HUDEP-2 (cell line): ENCODE data around the gene SLC34A3.

Source experiments
- DNase-seq, 76 experiments: peaks; one replicate each; lab custom pipeline; 2025; ENCODE audit not compliant: unreplicated experiment in 76 of 76; lab: John Stamatoyannopoulos, UW

The SLC34A3 gene

DNA sequence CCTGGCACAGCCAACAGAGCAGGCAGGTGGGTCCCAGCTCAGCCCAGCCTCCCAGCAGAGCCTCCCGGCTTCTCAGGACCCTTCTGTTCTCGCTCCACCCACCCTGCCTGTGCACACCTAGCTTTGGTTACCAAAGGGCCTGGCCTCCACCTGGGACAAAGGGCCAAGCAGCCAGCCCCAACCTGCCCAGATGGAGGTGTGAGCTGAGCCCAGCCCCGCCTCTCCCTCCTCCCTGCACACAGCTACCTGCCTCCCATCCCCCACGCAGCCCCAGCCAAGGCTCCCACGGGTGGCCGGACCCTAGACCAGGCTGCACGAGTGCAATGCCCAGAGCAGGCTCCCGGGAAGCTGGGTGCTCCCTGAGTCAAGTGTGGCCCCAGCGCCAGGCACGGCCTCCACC lies 35.8 kb upstream of the SLC34A3 start:
- DNase-seq, result no peak

DNA sequence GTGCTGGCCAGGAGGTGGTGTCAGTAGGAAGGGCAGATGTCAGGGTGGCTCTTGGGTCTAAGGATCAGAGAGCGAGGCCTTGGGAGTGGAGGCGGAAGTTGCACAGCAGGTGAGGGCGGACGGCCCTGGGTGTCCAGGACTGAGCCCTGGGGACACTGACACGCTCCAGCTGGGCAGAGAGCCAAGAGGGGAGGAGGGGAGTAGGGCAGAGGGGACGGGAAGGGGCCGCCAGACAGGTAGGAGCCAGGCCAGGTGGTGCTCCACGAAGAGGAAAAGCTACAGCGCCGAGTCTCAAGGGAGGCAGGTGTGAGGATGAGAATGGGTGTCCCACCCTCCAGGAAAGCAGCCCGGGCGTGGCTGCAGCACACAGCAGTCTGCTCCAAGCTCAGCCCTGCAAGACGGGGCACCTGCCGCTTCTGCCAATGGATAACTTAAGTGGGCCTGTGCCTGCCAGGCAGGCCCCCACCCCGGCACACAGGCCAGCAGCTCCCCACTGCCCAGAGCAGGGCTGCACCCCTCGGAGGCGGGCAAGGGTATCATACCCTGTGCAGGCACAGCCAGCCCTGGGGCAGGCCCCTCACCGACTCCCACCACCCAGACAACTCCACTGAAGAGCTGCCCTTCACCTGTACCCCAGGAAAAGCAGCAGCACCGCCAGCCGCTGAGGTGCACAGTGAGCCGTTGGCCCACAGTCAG lies 35.0 kb upstream of the SLC34A3 start:
- DNase-seq, result no peak

DNA sequence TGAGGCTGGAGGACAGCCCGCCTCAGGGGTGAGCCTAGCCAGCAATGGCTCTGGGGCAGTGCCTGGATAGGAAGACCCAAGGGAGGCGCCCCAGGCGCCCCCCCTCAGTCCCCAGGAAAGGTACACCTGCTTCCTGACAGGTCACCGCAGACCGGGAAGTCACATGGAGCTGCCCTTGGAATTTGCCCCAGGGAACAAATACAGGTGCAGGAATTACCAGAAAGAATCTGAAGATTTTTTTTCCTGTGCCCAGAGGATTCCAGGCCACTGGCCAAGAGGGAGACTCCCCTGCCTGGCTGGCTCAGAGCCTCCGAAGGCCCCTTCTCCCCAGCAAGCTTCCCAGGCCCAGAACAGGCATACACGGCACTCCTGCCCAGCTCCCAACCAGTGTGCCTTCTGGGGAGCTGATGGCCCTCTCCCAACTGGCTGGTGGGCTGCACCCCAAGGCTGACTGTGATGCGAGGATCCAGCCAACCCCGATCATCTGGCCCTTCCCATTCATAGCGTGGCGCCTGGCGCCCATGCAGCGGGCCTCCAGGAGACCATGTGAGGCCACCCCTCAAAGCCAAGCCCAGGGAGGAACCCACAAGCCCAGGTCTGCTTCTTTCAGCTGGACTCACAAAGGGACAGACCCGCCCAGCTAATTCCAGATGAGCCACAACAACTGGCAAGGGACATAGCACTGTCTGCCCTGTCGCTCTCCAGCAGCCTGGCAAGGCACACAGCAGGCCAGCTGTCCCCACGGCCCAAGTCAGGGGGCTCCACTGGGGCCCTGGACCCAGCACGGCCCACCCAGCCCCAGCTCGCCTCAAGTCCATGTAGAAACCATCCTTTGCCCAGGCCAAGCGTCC lies 32.4 kb upstream of the SLC34A3 start:
- DNase-seq, result no peak

DNA sequence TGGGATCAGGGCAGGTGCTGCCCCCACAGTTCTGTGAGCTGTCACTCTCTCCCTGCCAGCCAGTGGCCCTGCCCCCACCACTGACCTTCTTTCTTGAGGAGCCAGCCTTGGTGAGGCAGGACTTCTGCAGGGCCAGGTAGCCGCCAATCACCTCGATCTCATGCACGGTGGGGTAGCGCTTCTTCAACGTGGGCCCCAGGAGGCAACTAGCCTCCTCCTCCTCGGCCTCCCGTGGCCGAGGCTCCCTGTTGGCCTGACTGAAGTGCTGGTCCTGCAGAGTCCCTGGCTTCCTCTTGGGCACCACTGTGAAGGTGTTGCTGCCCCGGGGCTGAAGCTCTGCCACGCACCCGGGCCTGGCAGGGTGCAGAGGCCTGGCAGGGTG lies 31.8 kb upstream of the SLC34A3 start:
- DNase-seq, result no peak

DNA sequence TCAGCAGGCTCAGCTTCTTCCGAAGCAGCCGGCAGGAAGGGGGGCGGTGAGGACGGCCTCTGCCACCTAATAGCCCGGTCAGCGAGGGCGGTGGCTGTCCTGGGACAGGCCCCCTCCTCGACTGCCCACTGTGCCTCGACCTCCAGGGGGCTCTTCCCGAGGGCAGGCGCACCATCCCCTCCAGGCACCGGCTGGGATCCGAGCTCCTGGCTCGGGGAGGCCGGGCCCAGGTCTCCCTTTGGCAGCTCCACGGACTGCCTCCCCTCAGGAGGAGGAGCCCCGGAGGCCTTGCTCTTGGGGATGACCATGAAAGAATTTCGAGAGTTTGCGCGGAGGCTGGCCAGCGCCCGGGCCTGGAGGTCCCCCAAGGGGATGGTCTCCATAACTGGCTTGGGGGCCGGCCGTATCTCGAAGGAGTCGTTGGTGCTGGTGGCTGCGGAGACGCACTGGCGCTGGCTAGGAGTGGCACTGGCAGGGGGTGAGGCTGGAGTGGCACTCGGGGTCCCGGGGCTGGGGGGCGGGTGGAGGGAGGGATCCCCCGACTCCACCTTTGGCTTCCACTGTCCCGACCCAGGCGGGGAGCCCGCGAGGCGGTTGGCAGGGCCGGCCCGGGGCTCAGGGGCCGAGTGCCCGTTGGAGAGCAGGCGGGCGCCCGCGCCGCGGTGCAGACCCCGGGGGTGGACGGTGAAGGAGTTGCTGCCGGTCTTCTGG lies 31.1 kb upstream of the SLC34A3 start:
- DNase-seq, result no peak

DNA sequence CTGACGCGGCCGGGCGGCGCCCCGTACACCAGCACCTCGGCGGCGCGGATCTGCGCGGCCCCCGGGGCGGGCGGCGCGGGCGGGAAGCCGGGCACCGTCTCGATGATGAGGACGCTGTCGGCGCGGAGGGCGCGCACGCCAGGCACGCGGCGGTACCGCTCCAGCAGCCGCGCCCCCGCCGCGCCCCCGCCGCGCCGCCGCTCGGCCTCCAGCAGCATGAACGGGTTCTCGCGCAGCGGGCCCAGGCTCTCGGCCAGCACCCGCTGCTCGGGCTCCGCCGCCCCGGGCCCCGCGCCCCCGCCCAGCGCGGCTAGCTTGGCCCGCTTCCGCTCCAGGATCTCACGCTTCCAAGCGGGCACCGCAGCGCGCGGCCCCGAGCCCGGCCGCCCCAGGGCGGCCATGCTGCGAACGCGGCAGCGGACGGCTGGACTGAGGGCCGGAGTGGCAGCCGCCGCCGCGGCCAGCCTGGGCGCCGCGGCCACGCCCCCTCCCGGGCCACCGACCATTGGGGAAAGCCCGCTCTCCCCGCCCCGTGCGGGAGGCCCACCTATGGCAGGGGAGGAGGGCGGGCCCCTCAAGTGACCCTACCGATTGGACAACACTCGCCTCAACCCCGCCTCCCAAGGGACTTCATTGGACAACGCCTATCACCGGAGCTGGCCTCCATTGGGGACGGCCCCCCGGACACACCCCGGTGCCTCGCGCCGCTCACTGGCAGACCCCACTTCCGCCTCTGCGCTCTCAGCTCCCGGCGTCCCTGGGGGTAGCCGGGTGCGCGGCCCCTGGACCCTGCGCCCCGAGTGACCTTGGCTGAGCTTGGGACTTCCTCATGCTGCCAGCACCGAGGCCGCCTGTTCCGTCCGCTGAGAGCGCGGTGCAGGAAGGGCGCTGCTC lies 30.1 kb upstream of the SLC34A3 start, which contains the start of gene TPRN:
TPRN (minus strand) TSS at position 431 of the 894 bp plus-strand sequence; CDS start at position 401, 30 bp downstream.
- peak in 75 of 76 experiments; percentile 33 to 99 (median 98) for DNase-seq

DNA sequence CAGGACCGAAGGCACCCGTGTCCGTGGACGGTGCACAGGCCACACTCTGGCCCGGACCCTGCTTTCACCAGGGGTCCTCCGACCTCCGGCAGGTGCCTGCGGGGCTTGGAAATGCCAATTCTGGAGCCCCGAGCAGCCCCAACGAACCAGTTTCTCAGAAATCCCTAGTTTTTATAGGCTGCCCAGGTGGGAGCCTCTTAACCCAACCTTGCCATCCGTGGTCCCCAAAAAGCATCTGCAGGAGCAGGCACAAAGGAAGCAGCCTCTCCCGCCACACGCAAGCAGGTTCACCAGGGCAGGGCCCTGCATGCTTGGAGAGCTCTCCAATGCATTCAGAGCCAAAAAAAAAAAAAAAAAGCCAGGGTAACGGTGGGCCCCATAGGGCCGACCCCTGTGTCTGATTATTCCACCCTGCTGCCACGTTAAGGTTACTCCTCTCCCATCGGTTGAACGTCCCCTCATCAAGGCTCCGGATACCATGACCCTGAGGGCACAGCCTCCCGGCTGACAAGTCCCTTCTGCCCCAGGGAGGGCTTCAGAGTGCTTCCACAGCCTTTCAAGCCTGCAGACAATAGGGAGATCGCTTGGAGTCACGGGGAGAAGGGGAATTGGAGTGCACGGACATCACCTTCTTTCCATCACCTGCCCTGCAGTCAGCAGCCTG lies 29.4 kb upstream of the SLC34A3 start:
- no peak for DNase-seq

DNA sequence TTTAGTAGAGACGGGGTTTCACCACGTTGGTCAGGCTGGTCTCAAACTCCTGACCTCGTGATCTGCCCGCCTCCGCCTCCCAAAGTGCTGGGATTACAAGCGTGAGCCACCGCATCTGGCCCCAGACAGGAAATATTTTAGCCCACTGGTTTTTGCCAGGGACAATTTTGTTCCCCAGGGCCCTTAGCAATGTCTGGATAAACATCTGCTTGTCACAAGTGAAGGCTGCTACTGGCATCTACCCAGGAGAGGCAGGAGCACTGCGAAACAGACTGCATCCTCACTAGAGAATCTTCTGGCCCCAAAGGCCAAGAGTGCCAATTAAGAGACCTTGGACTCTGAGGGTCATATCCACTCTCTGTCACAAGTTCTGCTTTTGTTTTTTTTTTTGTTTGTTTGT lies 27.7 kb upstream of the SLC34A3 start:
- peak in 8 of 76 experiments; percentile 7 to 26 (median 14) for DNase-seq

DNA sequence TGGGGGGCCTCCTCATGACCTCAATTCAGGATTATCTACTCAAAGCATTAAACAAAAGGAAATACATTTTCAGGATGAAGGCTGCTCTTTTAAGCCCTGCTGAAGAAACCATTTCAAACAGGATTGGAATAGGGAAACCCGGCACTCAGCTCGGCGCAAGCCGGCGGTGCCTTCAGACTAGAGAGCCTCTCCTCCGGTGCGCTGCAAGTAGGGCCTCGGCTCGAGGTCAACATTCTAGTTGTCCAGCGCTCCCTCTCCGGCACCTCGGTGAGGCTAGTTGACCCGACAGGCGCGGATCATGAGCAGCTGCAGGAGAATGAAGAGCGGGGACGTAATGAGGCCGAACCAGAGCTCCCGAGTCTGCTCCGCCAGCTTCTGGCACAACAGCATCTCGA lies 26.0 kb upstream of the SLC34A3 start:
- DNase-seq, result no peak

DNA sequence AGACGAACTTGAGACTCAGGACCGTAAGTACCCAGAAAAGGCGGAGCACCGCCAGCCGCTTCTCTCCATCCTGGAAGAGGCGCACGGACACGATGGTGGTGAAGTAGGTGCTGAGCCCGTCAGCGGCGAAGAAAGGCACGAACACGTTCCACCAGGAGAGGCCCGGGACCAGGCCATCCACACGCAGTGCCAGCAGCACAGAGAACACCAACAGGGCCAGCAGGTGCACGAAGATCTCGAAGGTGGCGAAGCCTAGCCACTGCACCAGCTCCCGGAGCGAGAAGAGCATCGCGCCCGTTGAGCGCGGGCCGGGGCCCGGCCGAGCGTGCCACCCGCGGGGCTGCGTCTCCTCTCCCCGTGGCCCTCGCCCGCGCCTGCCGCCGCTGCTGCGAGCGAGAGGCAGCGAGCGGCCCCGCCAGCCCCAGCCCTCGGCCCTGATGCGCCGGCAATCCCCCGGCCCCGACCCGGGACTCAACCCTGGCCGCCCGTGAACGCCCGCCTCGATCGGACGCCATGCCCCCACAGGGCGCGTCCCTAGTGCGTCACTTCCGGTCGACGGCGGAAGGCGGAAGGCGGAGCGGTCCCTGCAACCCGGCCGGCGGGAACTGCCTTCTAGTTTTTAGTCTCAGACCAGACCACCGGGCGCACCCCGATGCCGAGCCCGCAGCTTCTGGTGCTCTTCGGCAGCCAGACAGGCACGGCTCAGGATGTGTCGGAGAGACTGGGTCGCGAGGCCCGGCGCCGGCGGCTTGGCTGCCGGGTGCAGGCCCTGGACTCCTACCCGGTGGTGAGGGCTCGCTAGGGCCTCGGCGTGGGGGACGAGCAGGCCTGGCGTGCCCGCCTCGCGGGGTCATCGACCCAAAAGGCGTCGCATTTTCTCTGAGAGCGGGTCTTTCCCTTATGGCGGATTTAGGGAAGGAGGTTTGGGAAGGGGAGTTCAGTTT lies 25.3 kb upstream of the SLC34A3 start, which contains the start of the genes NDOR1 and TMEM203:
NDOR1 (plus strand) TSS at position 575 of the 944 bp plus-strand sequence; CDS start at position 653, 78 bp downstream.
TMEM203 (minus strand) TSS at position 523 of the 944 bp plus-strand sequence; CDS start at position 289, 234 bp downstream.
- DNase-seq, result peak in 73 of 76 experiments; percentile 15 to 90 (median 71)

DNA sequence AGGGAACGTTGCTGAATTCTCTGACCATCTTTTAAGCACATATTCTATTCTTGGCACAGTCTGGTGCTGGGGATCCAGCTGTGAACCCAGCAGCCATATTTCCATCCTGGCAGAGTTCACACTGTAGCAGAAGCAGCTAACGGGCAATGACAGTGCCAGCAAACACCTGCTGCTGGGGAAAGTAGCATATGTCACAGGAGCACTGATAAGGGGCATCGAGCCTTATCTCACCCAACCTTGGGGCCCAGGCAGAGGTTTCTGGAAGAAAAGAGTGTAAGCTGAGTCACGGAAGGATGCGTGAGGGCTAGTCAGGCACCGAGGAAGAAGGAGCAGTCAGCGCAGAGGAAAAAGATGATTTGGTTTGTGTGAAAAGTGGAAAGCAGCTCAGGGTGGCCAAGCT lies 24.1 kb upstream of the SLC34A3 start:
- DNase-seq, result peak in 50 of 76 experiments; percentile 6 to 70 (median 42)

DNA sequence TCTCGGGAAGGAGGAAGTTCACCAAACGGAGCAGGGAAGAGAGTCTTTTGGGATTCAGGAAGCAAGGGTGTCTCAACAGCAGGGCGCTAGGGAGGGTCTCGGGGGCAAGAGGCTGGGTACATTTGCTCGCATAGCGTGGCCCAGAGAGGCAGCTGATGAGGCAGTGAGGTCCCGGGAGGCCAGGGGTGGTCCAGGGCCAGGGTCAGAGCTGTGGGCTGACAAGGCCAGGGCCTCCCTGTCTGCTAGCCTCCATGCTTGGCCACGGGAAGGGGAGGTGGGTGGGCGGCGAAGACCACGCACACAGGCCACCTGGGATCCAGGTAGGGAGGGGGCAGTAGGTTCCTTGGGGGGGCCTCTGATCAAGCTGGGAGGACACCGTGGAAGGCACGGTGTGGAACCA lies 19.2 kb upstream of the SLC34A3 start:
- DNase-seq, result no peak

DNA sequence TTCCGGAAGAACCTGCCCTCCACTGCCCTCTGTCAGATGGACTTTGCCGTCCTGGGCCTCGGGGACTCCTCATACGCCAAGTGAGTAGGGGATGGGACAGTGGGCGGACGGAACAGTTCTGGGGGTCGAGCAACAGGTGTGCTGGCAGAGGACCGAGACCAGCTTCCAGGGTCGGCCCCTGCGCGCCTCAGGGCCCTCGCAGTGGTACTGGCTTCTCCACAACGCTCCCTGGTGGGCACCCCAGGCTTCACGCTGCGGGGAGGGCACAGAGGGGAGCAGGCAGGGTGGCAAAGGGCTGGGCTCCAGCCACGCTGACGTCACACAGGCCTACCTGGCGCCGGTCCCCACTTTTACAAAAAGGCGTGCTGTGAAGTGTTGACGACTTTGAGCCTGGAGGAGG lies 18.2 kb upstream of the SLC34A3 start:
- DNase-seq, result no peak

DNA sequence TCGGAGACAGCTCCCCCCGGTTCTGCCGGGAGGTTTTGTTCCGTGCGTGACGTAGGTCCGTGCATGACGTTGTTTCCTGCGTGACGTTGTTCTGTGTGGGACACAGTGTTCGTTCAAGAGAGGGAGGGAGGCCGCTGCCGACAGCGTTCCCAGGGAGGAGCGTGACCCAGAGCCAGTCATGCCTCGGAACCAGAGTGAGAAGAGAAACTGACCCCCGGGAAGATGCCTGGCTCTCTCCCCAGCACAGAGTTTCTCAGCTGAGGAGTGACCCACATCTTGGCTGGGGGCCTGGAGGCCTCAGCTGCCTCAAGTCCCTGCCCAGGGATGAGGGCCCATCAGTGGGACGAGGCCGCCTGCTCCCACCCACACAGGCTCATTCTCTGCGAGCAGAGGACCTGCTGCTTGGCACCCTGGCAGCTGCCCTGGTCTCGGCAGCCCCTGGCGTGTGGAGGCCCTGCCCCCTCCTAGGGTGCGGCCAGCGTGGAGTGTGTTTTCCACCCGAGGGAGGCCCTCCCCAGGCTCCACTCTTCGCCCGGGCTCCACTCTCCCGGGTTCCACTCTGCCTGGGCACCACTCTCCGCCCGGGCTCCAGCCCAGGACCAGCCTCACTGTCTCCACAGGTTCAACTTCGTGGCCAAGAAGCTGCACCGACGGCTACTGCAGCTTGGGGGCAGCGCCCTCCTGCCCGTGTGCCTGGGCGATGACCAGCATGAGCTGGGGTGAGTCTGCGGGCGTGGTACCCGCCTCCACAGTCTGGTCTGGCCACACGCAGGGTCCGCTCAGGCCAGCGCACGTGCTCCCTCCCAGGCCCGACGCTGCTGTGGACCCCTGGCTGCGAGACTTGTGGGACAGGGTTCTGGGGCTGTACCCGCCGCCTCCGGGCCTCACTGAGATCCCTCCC lies 17.3 kb upstream of the SLC34A3 start:
- peak in 13 of 76 experiments; percentile 3 to 25 (median 16) for DNase-seq

DNA sequence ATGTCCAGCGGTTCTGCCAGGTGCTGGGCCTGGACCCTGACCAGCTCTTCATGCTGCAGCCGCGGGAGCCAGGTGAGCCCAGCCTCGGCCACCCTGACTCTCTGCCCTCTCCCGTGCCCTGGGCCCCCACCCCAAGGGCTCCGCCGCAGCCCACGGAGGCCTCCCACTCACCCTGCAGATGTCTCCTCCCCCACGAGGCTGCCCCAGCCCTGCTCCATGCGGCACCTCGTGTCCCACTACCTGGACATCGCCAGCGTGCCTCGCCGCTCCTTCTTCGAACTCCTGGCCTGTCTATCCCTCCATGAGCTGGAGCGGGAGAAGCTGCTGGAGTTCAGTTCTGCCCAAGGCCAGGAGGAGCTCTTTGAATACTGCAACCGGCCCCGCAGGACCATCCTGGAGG lies 16.1 kb upstream of the SLC34A3 start:
- DNase-seq, result no peak

DNA sequence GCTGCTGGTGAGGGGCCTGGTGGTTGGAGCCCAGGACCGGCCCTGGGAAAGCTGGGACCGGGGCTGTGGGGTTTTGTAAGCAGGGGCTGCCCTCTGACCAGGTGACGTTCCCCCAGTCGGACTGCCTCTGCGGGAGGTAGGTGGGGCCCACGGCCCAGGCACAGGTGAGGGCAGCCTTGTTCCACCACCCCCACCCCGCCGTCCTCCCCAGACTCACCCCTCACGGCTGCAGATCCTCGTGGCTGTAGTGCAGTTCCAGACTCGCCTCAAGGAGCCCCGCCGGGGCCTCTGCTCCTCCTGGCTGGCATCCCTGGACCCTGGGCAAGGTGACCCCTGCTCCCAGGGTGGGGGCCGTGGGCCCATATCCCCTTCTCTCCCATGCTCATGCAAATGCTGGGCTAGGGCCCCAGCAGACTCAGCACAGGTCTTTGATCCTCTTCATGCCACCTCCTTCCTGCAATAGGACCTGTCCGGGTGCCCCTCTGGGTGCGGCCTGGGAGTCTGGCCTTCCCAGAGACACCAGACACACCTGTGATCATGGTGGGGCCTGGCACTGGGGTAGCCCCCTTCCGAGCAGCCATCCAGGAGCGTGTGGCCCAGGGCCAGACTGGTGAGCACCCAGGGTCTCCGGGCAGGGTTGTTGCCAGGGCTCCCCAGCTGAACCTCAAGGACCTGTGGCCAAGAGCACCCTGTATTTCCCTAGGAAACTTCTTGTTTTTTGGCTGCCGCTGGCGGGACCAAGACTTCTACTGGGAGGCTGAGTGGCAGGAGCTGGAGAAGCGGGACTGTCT lies 15.3 kb upstream of the SLC34A3 start:
- no peak for DNase-seq
